K562 (cell line): ENCODE measurements around the gene KMT5B. TPM values are rescaled to one million over a fixed set of nuclear protein-coding genes. Genes with fewer than 3 reads are reported as not detected.

Source experiments
- ADNP ChIP-seq: fragments of 200-800 bp; sonication (Bioruptor generic); IDR thresholded peaks from 2 replicates; pipeline ENCODE4 v1.6.1; 2016; ENCODE audit warnings: missing genetic modification characterization, missing compliant biosample characterization
- ARID2 ChIP-seq: fragments of 450-650 bp; IDR thresholded peaks from 2 replicates; pipeline ENCODE4 v1.6.1; 2017; ENCODE audit warnings: antibody characterized with exemption, mild to moderate bottlenecking
- CHD2 ChIP-seq: IDR thresholded peaks from 2 replicates; pipeline ENCODE4 v1.6.1; 2011; ENCODE audit warnings: low read depth, low read length
- CREBBP ChIP-seq: IDR thresholded peaks from one replicate; pipeline ENCODE4 v1.6.1; 2012; ENCODE audit warnings: low read depth, mild to moderate bottlenecking, control low read depth, inconsistent platforms, low read length
- ESRRB ChIP-seq: fragments of 250-450 bp; sonication (Bioruptor Pico); IDR thresholded peaks from 2 replicates; pipeline ENCODE4 v1.5.0; 2020; ENCODE audit warnings: mild to moderate bottlenecking, moderate library complexity, borderline replicate concordance
- KDM2B ChIP-seq: fragments of 250-450 bp; sonication (Bioruptor Pico); IDR thresholded peaks from 2 replicates; pipeline ENCODE4 v1.8.0; 2021; ENCODE audit warnings: mild to moderate bottlenecking, moderate library complexity
- RB1 ChIP-seq: fragments of 450-650 bp; IDR thresholded peaks from 2 replicates; pipeline ENCODE4 v1.6.1; 2017; ENCODE audit warnings: low read depth, mild to moderate bottlenecking
- RFX5 ChIP-seq: IDR thresholded peaks from 2 replicates; pipeline ENCODE4 v1.6.1; 2011; ENCODE audit warnings: low read depth, mild to moderate bottlenecking, improper control_type of control experiment, low read length
- ZFX ChIP-seq: sonication (generic); formaldehyde crosslinking; IDR thresholded peaks from 2 replicates; pipeline ENCODE4 v1.8.0; 2022; ENCODE audit warnings: mild to moderate bottlenecking, missing genetic modification reagents, moderate library complexity
- ZNF324 ChIP-seq: fragments of 250-450 bp; sonication (Bioruptor Pico); IDR thresholded peaks from 2 replicates; pipeline ENCODE4 v1.4.0; 2020; ENCODE audit warnings: mild to moderate bottlenecking
- ZNF79 ChIP-seq: fragments of 250-450 bp; sonication (Bioruptor Pico); IDR thresholded peaks from 2 replicates; pipeline ENCODE4 v1.4.0; 2020; ENCODE audit warnings: low read depth, mild to moderate bottlenecking, moderate library complexity
- polyA plus RNA-seq, 8 experiments: library from polyadenylated mRNA; depleted of rRNA in 4 of 8; stranded (reverse) in 5 of 8; unstranded in 3 of 8; fragments of >200 nt; fragmentation: Nextera tagmentation in 2 of 8; fragmentation: Illumina TruSeq in 1 of 8; extraction: Ambion mirVana in 2 of 8; extraction: Trizol in 1 of 8; gene quantifications; 2 replicates each; pipeline versions ENCODE4 v1.2.1 to v1.2.3, GENCODE V29; 2011 to 2014; ENCODE audit warnings: inconsistent platforms in 1 of 8, missing spikeins in 1 of 8
- total RNA-seq, 7 experiments: library from RNA; depleted of rRNA in 6 of 7; stranded (reverse); fragments of >200 nt in 6 of 7; fragmentation: Illumina TruSeq in 2 of 7; extraction: Trizol in 2 of 7; gene quantifications; 2 replicates each; pipeline versions ENCODE4 v1.2.1 to v1.2.3, GENCODE V29; 2011 to 2021; ENCODE audit warnings: low replicate concordance in 1 of 7
- TF ChIP-seq, protein P1 (sequence below), 3 experiments: fragments of 200-800 bp in 1 of 3; sonication (Bioruptor generic) in 1 of 3; sonication (generic) in 1 of 3; formaldehyde crosslinking in 1 of 3; IDR thresholded peaks; 2 replicates each; pipeline versions ENCODE4 v1.6.1 to v1.8.0; 2016 to 2022; ENCODE audit warnings: mild to moderate bottlenecking in 2 of 3, missing compliant biosample characterization in 2 of 3, missing genetic modification characterization in 2 of 3, missing genetic modification reagents in 1 of 3
- TF ChIP-seq, protein P2 (sequence below): fragments of 450-650 bp; IDR thresholded peaks from 2 replicates; pipeline ENCODE4 v1.6.1; 2018; ENCODE audit warnings: mild to moderate bottlenecking, low read depth; ENCODE audit not compliant: partially characterized antibody
- TF ChIP-seq, protein P3 (sequence below): fragments of 250-450 bp; sonication (Bioruptor Pico); IDR thresholded peaks from 2 replicates; pipeline ENCODE4 v1.8.0; 2021; ENCODE audit warnings: moderate library complexity, mild to moderate bottlenecking, inconsistent platforms
- TF ChIP-seq, protein P4 (sequence below): IDR thresholded peaks from 3 replicates; pipeline ENCODE4 v1.6.1; 2011; ENCODE audit warnings: borderline replicate concordance, mild to moderate bottlenecking; ENCODE audit not compliant: insufficient read length, insufficient read depth

Gene KMT5B
- total and polyA plus RNA-seq, 9 of the 15 experiments (the other 6 are each of a cell fraction or from before 2014, with no cell fraction given) = 7.3 to 27.3 (median 20.9) TPM

DNA sequence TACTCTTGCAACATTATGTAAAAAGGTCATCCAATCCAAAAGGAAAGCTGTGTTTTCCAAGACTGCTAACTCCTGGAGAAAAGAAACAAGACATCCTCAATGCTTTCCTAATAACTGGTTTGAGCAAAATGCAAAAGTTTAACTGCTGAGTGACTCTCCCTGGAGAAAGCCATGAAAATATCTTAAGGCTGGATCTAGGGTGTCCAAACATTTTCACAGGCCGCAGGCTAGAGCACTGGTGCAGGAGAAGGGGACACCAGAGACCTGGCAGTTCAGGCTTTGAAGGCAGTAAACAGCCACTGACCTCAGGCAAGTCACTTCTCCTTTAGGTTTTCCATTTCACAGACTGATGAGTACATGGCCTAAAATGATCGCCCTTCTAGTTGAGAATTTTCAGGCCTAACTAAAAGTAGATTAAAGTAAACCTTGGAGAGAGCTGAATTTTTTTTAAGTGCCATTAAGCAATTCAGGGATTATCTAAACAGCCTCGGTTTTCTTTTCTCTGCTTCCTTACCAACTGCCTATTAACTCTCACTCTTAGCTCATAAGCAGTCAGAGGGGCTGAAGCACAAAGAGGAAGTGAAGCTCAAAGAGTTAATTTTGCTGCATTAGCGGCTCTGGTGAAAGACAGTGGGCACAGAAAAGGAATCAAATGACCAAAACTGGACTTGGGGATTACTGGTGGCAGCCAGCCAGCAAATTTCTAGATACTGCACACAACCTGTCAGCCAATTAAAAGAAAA lies 94.2 kb downstream of the KMT5B start (continued):
- TF ChIP-seq, protein P1, sequence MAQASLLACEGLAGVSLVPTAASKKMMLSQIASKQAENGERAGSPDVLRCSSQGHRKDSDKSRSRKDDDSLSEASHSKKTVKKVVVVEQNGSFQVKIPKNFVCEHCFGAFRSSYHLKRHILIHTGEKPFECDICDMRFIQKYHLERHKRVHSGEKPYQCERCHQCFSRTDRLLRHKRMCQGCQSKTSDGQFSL (CRISPR knock-in tag; IDR thresholded peaks at IDR 0.05) = no peak
- TF ChIP-seq, protein P1 (tag; IDR thresholded peaks at IDR 0.05) = no peak
- TF ChIP-seq RFX5 (no peak), ARID2 (no peak), ZNF324 (CRISPR knock-in tag) (no peak), RB1 (no peak), ZNF79 (peak; percentile 91), ADNP (tag) (no peak), CHD2 (no peak), KDM2B (no peak), ESRRB (CRISPR knock-in tag) (no peak), CREBBP (no peak), ZFX (CRISPR knock-in tag) (peak; percentile 10; the same call in 1 of the 2 replicates)
- TF ChIP-seq, protein P2, sequence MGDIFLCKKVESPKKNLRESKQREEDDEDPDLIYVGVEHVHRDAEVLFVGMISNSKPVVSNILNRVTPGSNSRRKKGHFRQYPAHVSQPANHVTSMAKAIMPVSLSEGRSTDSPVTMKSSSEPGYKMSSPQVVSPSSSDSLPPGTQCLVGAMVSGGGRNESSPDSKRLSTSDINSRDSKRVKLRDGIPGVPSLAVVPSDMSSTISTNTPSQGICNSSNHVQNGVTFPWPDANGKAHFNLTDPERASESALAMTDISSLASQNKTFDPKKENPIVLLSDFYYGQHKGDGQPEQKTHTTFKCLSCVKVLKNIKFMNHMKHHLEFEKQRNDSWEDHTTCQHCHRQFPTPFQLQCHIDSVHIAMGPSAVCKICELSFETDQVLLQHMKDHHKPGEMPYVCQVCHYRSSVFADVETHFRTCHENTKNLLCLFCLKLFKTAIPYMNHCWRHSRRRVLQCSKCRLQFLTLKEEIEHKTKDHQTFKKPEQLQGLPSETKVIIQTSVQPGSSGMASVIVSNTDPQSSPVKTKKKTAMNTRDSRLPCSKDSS = no peak
- TF ChIP-seq, protein P3, sequence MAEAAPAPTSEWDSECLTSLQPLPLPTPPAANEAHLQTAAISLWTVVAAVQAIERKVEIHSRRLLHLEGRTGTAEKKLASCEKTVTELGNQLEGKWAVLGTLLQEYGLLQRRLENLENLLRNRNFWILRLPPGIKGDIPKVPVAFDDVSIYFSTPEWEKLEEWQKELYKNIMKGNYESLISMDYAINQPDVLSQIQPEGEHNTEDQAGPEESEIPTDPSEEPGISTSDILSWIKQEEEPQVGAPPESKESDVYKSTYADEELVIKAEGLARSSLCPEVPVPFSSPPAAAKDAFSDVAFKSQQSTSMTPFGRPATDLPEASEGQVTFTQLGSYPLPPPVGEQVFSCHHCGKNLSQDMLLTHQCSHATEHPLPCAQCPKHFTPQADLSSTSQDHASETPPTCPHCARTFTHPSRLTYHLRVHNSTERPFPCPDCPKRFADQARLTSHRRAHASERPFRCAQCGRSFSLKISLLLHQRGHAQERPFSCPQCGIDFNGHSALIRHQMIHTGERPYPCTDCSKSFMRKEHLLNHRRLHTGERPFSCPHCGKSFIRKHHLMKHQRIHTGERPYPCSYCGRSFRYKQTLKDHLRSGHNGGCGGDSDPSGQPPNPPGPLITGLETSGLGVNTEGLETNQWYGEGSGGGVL = no peak
- TF ChIP-seq, protein P4, sequence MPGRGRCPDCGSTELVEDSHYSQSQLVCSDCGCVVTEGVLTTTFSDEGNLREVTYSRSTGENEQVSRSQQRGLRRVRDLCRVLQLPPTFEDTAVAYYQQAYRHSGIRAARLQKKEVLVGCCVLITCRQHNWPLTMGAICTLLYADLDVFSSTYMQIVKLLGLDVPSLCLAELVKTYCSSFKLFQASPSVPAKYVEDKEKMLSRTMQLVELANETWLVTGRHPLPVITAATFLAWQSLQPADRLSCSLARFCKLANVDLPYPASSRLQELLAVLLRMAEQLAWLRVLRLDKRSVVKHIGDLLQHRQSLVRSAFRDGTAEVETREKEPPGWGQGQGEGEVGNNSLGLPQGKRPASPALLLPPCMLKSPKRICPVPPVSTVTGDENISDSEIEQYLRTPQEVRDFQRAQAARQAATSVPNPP = no peak
